MCF 10A (cell line): ENCODE measurements around the gene E4F1. TPM values are rescaled to one million over a fixed set of nuclear protein-coding genes. Genes with fewer than 3 reads are reported as not detected.

Source experiments
- BruUV-seq: library from RNA; stranded (reverse); fragments of 400-500 nt; replicated peaks from 2 replicates; lab custom pipeline; 2021; lab: Mats Ljungman, UMichigan
- CTCF ChIA-PET: fragments of 300-600 bp; sonication (Branson Sonifier 250); formaldehyde crosslinking; extraction: SDS; loops from one replicate; lab custom pipeline; 2021; ENCODE audit warnings: antibody characterized with exemption, inconsistent platforms; lab: Yijun Ruan, JAX
- POLR2A ChIA-PET: fragments of 300-600, 350-650 bp; sonication (Branson Sonifier 250); formaldehyde crosslinking; extraction: SDS; loops from one replicate; lab custom pipeline; 2020; ENCODE audit warnings: antibody characterized with exemption, inconsistent platforms; lab: Yijun Ruan, JAX
- DNase-seq: peaks from one replicate; pipeline ENCODE4 v3.0.0-alpha.2; 2018; ENCODE audit not compliant: unreplicated experiment
- H3K27ac Mint-ChIP-seq: one replicate; pipeline ENCODE4 v1.8.0; 2022; ENCODE audit warnings: mild to moderate bottlenecking, low read depth, mixed read lengths; ENCODE audit not compliant: unreplicated experiment
- H3K27me3 Mint-ChIP-seq: one replicate; pipeline ENCODE4 v1.8.0; 2022; ENCODE audit warnings: mixed read lengths; ENCODE audit not compliant: insufficient read depth, unreplicated experiment
- H3K36me3 Mint-ChIP-seq: one replicate; pipeline ENCODE4 v1.8.0; 2022; ENCODE audit warnings: mild to moderate bottlenecking, moderate library complexity, mixed read lengths; ENCODE audit not compliant: insufficient read depth, unreplicated experiment
- H3K4me1 Mint-ChIP-seq: one replicate; pipeline ENCODE4 v1.8.0; 2022; ENCODE audit warnings: mixed read lengths; ENCODE audit not compliant: insufficient read depth, unreplicated experiment
- H3K4me3 Mint-ChIP-seq: one replicate; pipeline ENCODE4 v1.8.0; 2022; ENCODE audit warnings: mild to moderate bottlenecking, moderate library complexity, mixed read lengths; ENCODE audit not compliant: unreplicated experiment
- H3K9me3 Mint-ChIP-seq: one replicate; pipeline ENCODE4 v1.8.0; 2022; ENCODE audit warnings: mixed read lengths; ENCODE audit not compliant: unreplicated experiment
- CTCF ChIP-seq: fragments of 200-600 bp; IDR thresholded peaks from one replicate; pipeline ENCODE4 v1.8.0; 2022; ENCODE audit warnings: antibody characterized with exemption, mild to moderate bottlenecking; ENCODE audit not compliant: unreplicated experiment
- intact Hi-C: fragments of 100-400 bp; cut with micrococcal nuclease; formaldehyde crosslinking; loops from 2 replicates; pipeline ENCODE4 v1.14.1; 2022
- total RNA-seq: library from RNA; stranded (reverse); gene quantifications from 2 replicates; pipeline ENCODE4 v1.2.3, GENCODE V29; 2022

Gene E4F1
- total RNA-seq, 1 experiment from 2014 or later, result 26.2 TPM

GRCh38 chr16:2226918-2227317 is 3.5 kb downstream of the E4F1 start:
- no peak for TF ChIP-seq CTCF
- no peak for DNase-seq
- Mint-ChIP-seq H3K4me3 (no peak overlapping the region), H3K27ac (no peak overlapping the region), H3K4me1 (peaks cover 4% of the 10 kb centered on the region), H3K36me3 (peaks cover 21% of the 10 kb centered on the region), H3K9me3 (no peaks in the 10 kb centered on the region), H3K27me3 (no peaks in the 10 kb centered on the region)
- intact Hi-C loops, result no loop called here
- no TSS peak for BruUV-seq
- CTCF ChIA-PET, result interaction anchor here (0.6 kb wide), 1 partner anchor 11 kb away, joined by 3 read pairs; no protein-coding TSS in a partner anchor
- POLR2A ChIA-PET, result interaction anchor here (1.0 to 4.5 kb wide), 7 partner anchors 8 to 456 kb away, joined by 3 to 21 read pairs (median 4); partner anchors contain the start of genes ECI1, KCTD5, PGP and TRAF7

- no peaks in the 10 kb centered on the region for H3K9me3 Mint-ChIP-seq
- TF ChIP-seq CTCF, result no peak
- H3K4me3 Mint-ChIP-seq, result no peak overlapping the region
- peaks cover 31% of the 10 kb centered on the region for H3K36me3 Mint-ChIP-seq
- ChIA-PET CTCF (interaction anchor here (1.1 kb wide), 1 partner anchor 23 kb away, joined by 4 read pairs; the partner anchor contains the start of gene ECI1), POLR2A (no interaction called here)
- no peak overlapping the region for H3K27ac Mint-ChIP-seq
- BruUV-seq, result no TSS peak
- intact Hi-C loops, result no loop called here
- H3K4me1 Mint-ChIP-seq, result peaks cover 4% of the 10 kb centered on the region
- DNase-seq, result no peak
- H3K27me3 Mint-ChIP-seq, result no peaks in the 10 kb centered on the region
Measured at GRCh38 chr16:2228161-2228824, 4.9 kb downstream of the E4F1 start.

- BruUV-seq, result no TSS peak
- peaks cover 39% of the 10 kb centered on the region for H3K36me3 Mint-ChIP-seq
- ChIA-PET POLR2A (no interaction called here), CTCF (interaction anchor here (1.1 kb wide), 1 partner anchor 23 kb away, joined by 4 read pairs; the partner anchor contains the start of gene ECI1)
- intact Hi-C loops, result no loop called here
- H3K9me3 Mint-ChIP-seq, result no peaks in the 10 kb centered on the region
- no peak for DNase-seq
- no peak overlapping the region for H3K4me3 Mint-ChIP-seq
- no peak overlapping the region for H3K27ac Mint-ChIP-seq
- no peak for TF ChIP-seq CTCF
- peaks cover 4% of the 10 kb centered on the region for H3K4me1 Mint-ChIP-seq
- H3K27me3 Mint-ChIP-seq, result no peaks in the 10 kb centered on the region
Measured at GRCh38 chr16:2229091-2229490, 5.7 kb downstream of the E4F1 start.

GRCh38 chr16:2229632-2230250 is 6.3 kb downstream of the E4F1 start:
- TF ChIP-seq CTCF, result no peak
- H3K4me3 Mint-ChIP-seq, result no peak overlapping the region
- H3K27me3 Mint-ChIP-seq, result no peaks in the 10 kb centered on the region
- intact Hi-C loops, result no loop called here
- ChIA-PET POLR2A (no interaction called here), CTCF (interaction anchor here (0.5 kb wide), 1 partner anchor 262 kb away, joined by 4 read pairs; no protein-coding TSS in a partner anchor)
- no TSS peak for BruUV-seq
- no peak for DNase-seq
- peaks cover 4% of the 10 kb centered on the region for H3K4me1 Mint-ChIP-seq
- H3K36me3 Mint-ChIP-seq, result peaks cover 42% of the 10 kb centered on the region
- H3K27ac Mint-ChIP-seq, result no peak overlapping the region
- no peaks in the 10 kb centered on the region for H3K9me3 Mint-ChIP-seq
